Measurements from ENCODE around the gene DPEP3.

DNA sequence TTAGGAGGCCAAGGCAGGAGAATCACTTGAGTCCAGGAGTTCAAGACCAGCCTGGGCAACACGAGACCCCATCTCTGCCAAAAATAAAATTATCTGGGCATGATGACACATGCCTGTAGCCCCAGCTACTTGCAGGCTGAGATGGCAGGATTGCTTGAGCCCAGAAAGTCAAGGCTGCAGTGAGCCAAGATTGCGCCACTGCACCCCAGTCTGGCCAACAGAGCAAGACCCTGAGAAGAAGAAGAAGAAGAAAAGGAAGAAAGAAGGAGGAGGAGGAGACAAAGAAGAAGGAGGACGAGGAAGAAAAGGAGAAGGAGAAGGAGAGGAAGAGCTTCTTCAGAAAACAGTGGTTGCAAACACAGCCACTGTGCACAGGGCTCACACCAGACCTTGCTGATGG is 8.4 kb upstream of the DPEP3 start:
- TF ChIP-seq CTCF (IDR thresholded peaks at IDR 0.05), result no peak
- no peak for TF ChIP-seq POLR2A (IDR thresholded peaks at IDR 0.05)

All from thyroid gland (tissue), 4 donors.